ENCODE results near the gene MRGPRG.

The MRGPRG gene

GRCh38 chr11:3237119-3237518 is 18.5 kb upstream of the MRGPRG start:
- Histone ChIP-seq H3K27me3 (ENCODE audit: insufficient read depth, insufficient read length) (peaks cover 8% of the 10 kb centered on the region), H3K36me3 (ENCODE audit: insufficient read depth, insufficient read length, low read length) (no peaks in the 10 kb centered on the region), H3K4me1 (ENCODE audit: insufficient read depth, insufficient read length) (no peaks in the 10 kb centered on the region), H3K9ac (ENCODE audit: insufficient read length, low read depth) (no peak overlapping the region), H3K9me3 (ENCODE audit: insufficient read depth, low read length) (0 out of 2 replicates have a peak, but pooled peaks cover under 1% of the 10 kb centered on the region), H3K4me3 (ENCODE audit: insufficient read length, low read depth) (no peak overlapping the region)
- DNase-seq (ENCODE audit: low read depth, low spot score) = no peak
- TF ChIP-seq ZNF274 (IDR thresholded peaks at IDR 0.05; ENCODE audit: low read depth, low read length) (no peak), YY1 (IDR thresholded peaks at IDR 0.05; ENCODE audit: insufficient read depth, insufficient read length) (no peak), SUZ12 (IDR thresholded peaks at IDR 0.05; ENCODE audit: extremely low read depth, insufficient read depth, insufficient read length) (no peak)

GRCh38 chr11:3234846-3235245 is 16.2 kb upstream of the MRGPRG start:
- Histone ChIP-seq H3K4me1 (ENCODE audit: insufficient read depth, insufficient read length) (peaks cover 5% of the 10 kb centered on the region), H3K36me3 (ENCODE audit: insufficient read depth, insufficient read length, low read length) (no peaks in the 10 kb centered on the region), H3K27me3 (ENCODE audit: insufficient read depth, insufficient read length) (peaks cover 11% of the 10 kb centered on the region), H3K9ac (ENCODE audit: insufficient read length, low read depth) (no peak overlapping the region), H3K9me3 (ENCODE audit: insufficient read depth, low read length) (no peaks in the 10 kb centered on the region), H3K4me3 (ENCODE audit: insufficient read length, low read depth) (no peak overlapping the region)
- DNase-seq (ENCODE audit: low read depth, low spot score) = no peak
- no peak for TF ChIP-seq SUZ12 (IDR thresholded peaks at IDR 0.05; ENCODE audit: extremely low read depth, insufficient read depth, insufficient read length)
- TF ChIP-seq YY1 (IDR thresholded peaks at IDR 0.05; ENCODE audit: insufficient read depth, insufficient read length) = no peak
- TF ChIP-seq ZNF274 (IDR thresholded peaks at IDR 0.05; ENCODE audit: low read depth, low read length) = no peak

GRCh38 chr11:3232956-3233355 is 14.3 kb upstream of the MRGPRG start:
- Histone ChIP-seq H3K9ac (ENCODE audit: insufficient read length, low read depth) (no peak overlapping the region), H3K36me3 (ENCODE audit: insufficient read depth, insufficient read length, low read length) (no peaks in the 10 kb centered on the region), H3K4me3 (ENCODE audit: insufficient read length, low read depth) (no peak overlapping the region), H3K27me3 (ENCODE audit: insufficient read depth, insufficient read length) (peaks cover 11% of the 10 kb centered on the region), H3K9me3 (ENCODE audit: insufficient read depth, low read length) (no peaks in the 10 kb centered on the region), H3K4me1 (ENCODE audit: insufficient read depth, insufficient read length) (peaks cover 5% of the 10 kb centered on the region)
- TF ChIP-seq ZNF274 (IDR thresholded peaks at IDR 0.05; ENCODE audit: low read depth, low read length) (no peak), YY1 (IDR thresholded peaks at IDR 0.05; ENCODE audit: insufficient read depth, insufficient read length) (no peak), SUZ12 (IDR thresholded peaks at IDR 0.05; ENCODE audit: extremely low read depth, insufficient read depth, insufficient read length) (no peak)
- DNase-seq (ENCODE audit: low read depth, low spot score) = no peak

- Histone ChIP-seq H3K36me3 (ENCODE audit: insufficient read depth, insufficient read length, low read length) (no peaks in the 10 kb centered on the region), H3K9me3 (ENCODE audit: insufficient read depth, low read length) (no peaks in the 10 kb centered on the region), H3K4me1 (ENCODE audit: insufficient read depth, insufficient read length) (peaks cover 5% of the 10 kb centered on the region), H3K9ac (ENCODE audit: insufficient read length, low read depth) (no peak within 1 kb of the TSS), H3K27me3 (ENCODE audit: insufficient read depth, insufficient read length) (peaks cover 11% of the 10 kb centered on the region), H3K4me3 (ENCODE audit: insufficient read length, low read depth) (no peak within 1 kb of the TSS)
- no peak for DNase-seq (ENCODE audit: low read depth, low spot score)
- TF ChIP-seq YY1 (IDR thresholded peaks at IDR 0.05; ENCODE audit: insufficient read depth, insufficient read length) = no peak
- no peak for TF ChIP-seq ZNF274 (IDR thresholded peaks at IDR 0.05; ENCODE audit: low read depth, low read length)
- TF ChIP-seq SUZ12 (IDR thresholded peaks at IDR 0.05; ENCODE audit: extremely low read depth, insufficient read depth, insufficient read length) = no peak
Measured at GRCh38 chr11:3231851-3232744, 13.5 kb upstream of the MRGPRG start, which contains the start of gene MRGPRE. MRGPRE (minus strand) TSS chr11:3232417; CDS start chr11:3228799, 3,618 bp downstream.

GRCh38 chr11:3231550-3231850 is 12.9 kb upstream of the MRGPRG start:
- no peak overlapping the region for H3K9ac ChIP-seq (ENCODE audit: insufficient read length, low read depth)
- DNase-seq (ENCODE audit: low read depth, low spot score) = no peak
- peaks cover 5% of the 10 kb centered on the region for H3K4me1 ChIP-seq (ENCODE audit: insufficient read depth, insufficient read length)
- TF ChIP-seq YY1 (IDR thresholded peaks at IDR 0.05; ENCODE audit: insufficient read depth, insufficient read length) (no peak), ZNF274 (IDR thresholded peaks at IDR 0.05; ENCODE audit: low read depth, low read length) (no peak), SUZ12 (IDR thresholded peaks at IDR 0.05; ENCODE audit: extremely low read depth, insufficient read depth, insufficient read length) (no peak)
- H3K4me3 ChIP-seq (ENCODE audit: insufficient read length, low read depth) = no peak overlapping the region
- H3K36me3 ChIP-seq (ENCODE audit: insufficient read depth, insufficient read length, low read length) = no peaks in the 10 kb centered on the region
- H3K27me3 ChIP-seq (ENCODE audit: insufficient read depth, insufficient read length) = peaks cover 11% of the 10 kb centered on the region
- no peaks in the 10 kb centered on the region for H3K9me3 ChIP-seq (ENCODE audit: insufficient read depth, low read length)

- Histone ChIP-seq H3K9me3 (ENCODE audit: insufficient read depth, low read length) (no peaks in the 10 kb centered on the region), H3K27me3 (ENCODE audit: insufficient read depth, insufficient read length) (peaks cover 11% of the 10 kb centered on the region), H3K4me1 (ENCODE audit: insufficient read depth, insufficient read length) (peaks cover 10% of the 10 kb centered on the region), H3K4me3 (ENCODE audit: insufficient read length, low read depth) (no peak overlapping the region), H3K36me3 (ENCODE audit: insufficient read depth, insufficient read length, low read length) (no peaks in the 10 kb centered on the region), H3K9ac (ENCODE audit: insufficient read length, low read depth) (no peak overlapping the region)
- no peak for DNase-seq (ENCODE audit: low read depth, low spot score)
- no peak for TF ChIP-seq ZNF274 (IDR thresholded peaks at IDR 0.05; ENCODE audit: low read depth, low read length)
- TF ChIP-seq YY1 (IDR thresholded peaks at IDR 0.05; ENCODE audit: insufficient read depth, insufficient read length) = no peak
- no peak for TF ChIP-seq SUZ12 (IDR thresholded peaks at IDR 0.05; ENCODE audit: extremely low read depth, insufficient read depth, insufficient read length)
Measured at GRCh38 chr11:3230636-3231549, 12.3 kb upstream of the MRGPRG start.

Data from NT2/D1 (cell line).